A172 (cell line): Measurements from ENCODE around the gene SACS. TPM values are rescaled to one million over a fixed set of nuclear protein-coding genes. Genes with fewer than 3 reads are reported as not detected.
"Not testable (repeated sequence)": the region's sequence is repeated elsewhere in the genome, so short reads cannot be mapped to it uniquely, and the experiment has no call there.

Source experiments
- DNase-seq: peaks from one replicate; pipeline ENCODE4 v3.0.0-alpha.2; 2015; ENCODE audit warnings: low spot score
- total RNA-seq: library from RNA; depleted of rRNA; stranded (reverse); fragments of >200 nt; shearing (Covaris generic); gene quantifications from 2 replicates; pipeline ENCODE4 v1.2.3, GENCODE V29; 2014

SACS gene
- total RNA-seq, 1 experiment from 2014 or later = 49.7 TPM

DNA sequence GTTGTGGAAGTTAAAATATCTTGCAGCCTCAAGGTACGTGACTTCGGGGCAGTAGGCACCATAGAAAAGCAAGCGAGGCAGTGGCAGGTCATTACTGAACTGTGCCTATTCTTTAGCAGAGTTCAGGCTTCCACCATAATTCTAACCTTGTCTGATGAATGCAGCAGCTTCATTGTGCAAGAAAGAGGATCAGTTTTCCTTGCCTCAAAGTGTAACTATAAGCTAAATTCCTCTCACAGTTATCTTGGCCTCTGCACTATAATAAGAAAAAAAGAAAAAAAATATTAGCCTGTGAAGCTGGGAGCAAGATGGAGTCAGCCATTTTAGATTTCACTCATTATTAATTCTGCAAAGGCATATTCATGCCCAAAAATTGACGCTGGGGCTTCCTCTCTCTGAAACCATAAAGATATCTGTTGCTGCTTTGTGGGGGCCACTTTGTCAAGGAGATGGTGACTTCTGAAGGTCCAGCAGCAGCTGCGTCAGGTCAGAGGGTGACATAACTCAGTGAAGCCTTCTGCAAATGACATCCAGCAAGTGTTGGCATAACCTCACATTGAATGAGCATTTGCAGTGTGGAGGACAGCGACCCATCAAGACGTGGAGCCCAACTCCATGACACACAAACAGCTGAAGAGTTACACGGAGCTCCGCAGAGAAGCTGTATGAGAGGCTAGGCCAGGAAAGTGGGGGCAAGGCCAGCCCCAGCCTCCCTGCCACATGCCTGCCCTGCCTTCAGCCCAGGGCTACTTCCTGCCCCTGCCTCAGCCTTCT lies 23.1 kb upstream of the SACS start:
- no peak for DNase-seq

DNA sequence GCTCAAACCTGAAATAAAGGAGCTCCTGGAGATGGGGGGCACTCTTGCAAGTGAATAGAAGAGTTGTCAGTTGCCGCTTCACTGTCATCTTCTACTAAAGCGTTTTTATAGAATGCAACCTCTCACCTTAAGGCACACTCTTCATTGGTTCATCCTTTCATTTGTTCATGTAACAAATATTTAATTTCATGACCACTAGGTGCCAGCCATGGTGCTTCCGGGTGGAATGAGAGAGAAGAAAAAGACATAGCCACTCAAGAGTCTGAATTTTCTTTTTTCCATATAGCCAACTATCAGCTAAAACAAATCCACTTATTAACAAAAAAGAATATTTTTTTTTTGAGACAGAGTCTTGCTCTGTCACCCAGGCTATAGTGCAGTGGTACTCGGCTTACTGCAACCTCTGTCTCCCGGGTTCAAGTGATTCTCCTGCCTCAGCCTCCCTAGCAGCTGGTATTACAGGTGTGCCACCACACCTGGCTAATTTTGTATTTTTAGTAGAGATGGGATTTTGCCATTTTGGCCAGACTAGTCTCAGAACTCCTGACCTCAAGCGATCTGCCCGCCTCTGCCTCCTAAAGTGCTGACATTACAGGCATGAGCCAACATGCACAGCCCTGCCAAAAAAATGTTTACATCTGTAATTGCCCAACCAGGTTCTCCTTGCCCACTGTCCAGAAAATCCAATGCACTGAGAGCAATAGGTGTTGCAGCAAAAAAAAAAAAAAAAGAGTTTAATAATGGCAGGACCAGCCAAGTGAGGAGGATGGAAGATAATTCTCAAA lies 22.1 kb upstream of the SACS start:
- DNase-seq = no peak

DNA sequence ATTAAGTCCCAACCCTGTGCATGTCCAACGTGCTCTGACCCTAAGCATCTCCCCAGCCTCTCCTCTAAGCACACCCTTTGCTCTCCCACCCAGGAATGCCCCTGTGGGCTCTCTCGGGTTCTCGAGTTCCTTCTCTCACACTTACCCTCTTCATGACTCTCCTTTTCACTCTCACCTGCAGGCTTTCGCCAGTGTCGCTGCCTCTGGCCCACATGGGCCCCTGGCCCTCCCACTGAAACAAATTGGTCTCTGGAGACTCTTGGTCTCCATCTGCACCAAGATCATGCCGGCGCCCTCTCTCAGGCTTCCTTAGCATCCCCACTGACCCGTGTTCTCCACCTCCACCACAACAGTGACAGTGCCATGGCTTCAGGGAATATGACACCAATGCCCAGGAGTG lies 19.6 kb upstream of the SACS start:
- no peak for DNase-seq

DNA sequence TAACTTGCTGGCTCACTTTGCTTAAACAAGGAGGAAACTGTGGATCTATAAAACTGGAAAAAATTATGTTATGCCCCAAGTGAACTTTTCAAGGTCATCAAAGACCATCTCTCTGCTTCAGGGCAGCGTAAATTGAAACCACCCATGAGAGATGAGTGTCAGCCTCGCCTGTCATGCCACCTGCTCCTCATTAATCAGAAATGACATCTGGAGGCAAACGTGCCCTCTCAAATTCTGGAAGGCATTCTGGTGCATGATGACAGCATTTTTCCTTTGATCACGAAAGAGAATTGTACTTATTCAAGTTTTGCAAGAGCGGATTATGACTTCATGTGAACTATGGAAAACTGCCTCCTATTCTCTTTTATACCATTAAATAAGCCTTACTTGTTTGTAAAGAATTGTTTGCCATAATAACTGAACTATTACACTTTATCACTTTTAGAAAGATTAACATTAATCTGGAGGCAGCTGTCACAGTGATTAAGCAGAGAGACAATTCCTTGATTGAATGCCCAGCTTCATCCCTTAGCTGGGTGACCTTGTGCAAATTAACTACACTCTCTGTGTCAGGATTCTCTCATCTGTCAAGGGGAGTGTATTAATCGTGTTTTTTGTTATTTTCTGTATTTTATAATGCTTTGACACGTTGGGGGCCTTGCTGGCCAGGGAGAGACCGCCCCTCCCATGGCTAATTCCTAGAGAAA lies 17.0 kb upstream of the SACS start:
- no peak for DNase-seq

DNA sequence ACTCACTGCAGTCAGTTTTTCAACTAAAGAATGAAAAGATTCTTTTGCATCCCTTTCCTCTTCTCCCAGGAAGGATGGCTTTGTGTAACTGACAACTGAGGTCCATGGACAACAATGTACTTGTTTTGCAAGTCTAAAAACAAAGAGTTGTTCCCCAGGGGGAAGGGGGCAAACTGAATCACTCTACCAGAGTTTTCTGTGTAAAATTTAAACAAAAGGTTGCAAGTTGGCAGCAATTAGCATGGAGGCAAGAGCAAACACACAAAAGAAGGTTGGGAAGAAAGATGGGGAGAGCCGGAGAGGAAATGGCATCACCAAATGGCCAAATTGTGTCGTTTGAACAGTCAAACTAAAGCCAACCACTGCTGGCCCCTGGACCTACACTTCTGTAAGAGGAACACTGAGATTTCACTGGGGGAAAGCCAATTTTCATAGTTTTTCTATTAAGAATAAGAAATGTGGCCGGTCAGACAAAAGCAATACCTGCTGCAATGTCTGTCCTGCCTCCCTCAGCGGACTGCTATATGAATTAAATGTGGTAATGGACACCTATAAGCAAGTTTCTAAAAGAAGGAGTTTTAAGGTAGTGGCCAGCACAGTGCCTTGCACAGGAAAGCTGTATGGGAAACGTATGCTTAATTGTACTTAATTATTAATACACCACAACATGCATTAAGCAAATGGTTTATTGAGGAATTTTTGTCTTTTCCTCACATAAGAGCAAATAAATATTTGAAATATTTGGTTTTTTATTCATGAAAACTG lies 16.1 kb upstream of the SACS start:
- no peak for DNase-seq

DNA sequence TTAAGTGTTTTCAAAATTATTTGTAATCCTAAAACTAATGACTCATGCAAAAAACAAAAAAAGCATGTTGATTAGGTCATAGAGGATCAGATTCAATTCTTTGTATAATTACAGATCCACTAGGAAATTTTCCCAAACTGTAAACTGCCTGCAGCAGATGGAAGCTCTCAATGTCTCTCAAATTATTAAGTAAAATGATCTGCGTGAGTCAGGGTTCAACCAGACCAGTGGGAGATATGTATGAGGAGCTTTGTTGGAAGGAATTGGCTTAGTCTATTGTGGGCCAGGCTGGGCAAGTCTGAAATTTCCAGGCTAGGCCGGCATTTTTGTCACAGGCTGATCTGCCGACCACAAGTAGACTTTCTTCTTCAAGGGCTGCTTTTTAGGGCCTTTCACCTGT lies 14.4 kb upstream of the SACS start:
- DNase-seq = no peak

DNA sequence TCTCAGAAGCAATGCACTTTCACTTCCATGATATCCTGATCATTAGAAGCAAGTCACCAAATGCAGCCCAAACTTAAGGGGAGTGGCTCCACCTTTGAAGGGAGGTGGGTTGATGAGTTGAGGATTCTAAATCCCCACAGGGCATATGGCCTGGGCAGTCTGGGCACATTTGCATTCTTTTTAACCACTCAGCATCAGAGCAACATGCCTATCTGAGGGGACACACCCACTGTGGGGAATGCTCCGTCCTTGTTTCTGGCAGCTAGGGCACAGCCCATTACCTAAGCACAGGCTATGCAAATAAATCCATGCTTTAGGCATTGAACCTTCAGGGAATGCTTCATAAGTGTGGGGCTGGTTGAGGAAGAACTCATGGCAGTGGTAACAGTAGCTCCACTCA lies 12.3 kb upstream of the SACS start:
- DNase-seq = no peak

DNA sequence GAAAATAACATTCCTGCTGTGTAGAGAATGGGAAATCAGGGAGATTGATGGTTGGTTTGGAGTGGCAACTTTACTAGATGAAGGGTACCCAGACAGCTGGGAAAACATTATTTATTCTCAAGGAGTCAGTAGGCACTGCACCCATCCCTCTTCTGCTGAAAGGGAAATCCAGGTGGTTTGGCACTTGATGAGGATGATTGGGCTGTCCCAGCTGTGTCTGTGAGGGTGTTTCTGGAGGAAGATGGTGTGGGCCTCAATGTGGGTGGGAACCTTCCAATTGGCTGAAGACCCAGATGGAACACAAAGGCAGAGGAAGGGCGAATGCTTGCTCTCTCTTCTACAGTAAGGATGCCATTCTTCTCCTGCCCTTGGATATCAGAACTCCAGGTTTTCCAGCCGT lies 10.4 kb upstream of the SACS start:
- DNase-seq = no peak

DNA sequence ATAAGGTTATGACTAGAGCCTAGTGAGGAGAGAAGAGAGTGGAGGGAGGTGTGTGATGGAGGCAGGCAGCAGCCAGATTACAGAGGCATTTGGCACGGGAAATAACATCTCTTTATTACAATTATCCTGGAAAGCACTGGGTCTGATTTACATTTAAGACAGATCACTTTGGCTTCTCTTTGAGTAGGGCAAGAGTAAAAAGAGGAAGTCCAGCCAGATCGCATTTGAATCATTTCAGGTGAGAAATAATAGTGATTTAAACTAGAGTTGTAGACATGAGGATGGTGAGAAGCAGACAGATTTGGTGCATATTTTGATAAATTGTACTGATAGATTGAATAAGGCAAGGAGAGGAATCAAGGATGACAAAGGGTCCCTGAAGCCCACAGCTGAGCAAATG lies 9.6 kb upstream of the SACS start:
- DNase-seq = no peak

DNA sequence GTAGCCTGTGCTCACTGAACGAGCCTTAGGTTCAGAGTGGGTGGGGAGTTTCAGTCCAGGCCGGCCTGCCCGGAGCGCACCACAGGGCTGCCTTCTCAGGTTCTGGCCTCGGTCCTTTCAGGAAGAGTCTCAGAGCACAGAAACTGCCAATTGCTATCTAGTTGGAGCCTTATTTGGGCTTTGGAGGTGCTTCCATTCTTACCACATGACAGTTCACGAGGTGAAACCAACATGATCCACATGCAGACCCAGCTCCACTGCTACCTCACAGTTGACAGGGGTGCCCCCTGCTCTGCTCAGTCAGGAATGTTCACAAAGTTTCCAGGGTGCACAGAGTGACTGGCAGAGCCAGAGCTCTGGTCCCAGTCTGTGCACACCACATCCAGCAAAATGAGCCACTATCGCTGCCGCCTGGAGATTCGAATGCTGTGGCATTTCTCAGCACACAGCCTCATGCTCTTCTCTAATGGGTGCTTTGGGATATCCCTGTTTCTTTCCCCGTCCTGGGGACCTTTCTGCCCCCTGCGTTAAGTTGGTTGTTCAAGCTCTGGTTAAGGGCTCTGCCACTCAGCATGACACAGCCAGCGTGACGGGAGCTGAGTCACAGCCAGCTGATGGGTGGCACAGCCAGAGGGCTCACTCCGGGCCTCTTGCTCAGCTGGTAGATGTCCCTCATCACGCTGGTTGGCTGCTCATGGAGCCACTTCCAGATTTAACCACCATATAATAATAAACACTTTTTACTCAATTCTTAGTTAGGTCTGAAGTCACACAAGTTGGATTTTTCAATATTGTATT lies 7.5 kb upstream of the SACS start:
- peak; percentile 73 for DNase-seq

DNA sequence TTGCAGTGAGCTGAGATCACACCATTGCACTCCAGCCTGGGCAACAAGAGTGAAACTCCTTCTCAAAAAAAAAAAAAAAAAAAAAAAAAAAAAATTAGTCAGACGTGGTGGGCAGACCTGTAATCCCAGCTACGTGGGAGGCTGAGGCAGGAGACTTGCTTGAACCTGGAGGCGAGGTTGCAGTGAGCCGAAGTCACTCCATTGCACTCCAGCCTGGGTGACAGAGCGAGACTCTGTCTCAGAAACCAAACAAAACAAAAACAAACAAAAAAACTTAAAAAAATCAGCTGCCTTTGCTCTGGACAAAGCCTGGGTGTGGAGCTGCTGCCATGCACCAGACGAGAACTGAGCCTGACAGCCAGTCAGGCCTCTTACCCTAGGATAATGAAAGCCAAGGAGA lies 6.8 kb upstream of the SACS start:
- DNase-seq = not testable (repeated sequence)

DNA sequence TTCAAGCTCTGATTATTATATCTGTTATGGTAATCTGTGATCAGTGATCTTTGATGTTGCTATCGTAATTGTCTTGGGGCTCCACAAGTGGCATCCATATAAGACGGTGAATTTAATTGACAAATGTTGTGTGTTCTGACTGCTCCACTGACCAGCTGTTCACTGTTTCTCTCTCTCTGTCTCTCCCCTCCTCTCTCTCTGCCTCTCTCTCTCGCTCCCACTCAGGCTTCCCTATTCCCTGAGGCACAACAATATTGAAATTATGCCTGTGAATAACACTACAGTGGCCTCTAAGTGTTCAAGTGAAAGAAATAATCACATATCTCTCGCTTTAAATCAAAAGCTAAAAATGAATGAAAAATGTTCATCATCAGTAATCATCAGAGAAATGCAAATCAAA lies 4.4 kb upstream of the SACS start:
- DNase-seq = no peak

DNA sequence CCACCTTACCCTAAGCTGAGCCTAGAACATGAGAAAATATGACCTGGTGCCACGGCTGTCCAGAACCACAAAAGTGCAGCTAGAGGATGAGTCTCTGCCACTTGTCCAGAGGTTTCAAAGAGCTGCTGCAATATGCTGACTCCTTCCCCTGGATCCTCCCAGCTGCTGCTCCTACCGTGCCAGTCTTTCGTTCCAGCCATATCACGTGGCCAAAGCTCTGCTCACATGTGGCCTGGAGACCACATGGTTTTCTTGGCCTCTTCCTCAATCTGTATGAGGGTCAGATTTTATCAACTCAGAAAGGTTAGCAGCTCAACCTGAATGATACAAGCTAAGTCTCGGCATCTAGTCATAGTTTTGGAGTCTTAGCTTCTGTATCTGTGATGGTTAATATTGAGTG lies 3.2 kb upstream of the SACS start:
- DNase-seq = no peak

DNA sequence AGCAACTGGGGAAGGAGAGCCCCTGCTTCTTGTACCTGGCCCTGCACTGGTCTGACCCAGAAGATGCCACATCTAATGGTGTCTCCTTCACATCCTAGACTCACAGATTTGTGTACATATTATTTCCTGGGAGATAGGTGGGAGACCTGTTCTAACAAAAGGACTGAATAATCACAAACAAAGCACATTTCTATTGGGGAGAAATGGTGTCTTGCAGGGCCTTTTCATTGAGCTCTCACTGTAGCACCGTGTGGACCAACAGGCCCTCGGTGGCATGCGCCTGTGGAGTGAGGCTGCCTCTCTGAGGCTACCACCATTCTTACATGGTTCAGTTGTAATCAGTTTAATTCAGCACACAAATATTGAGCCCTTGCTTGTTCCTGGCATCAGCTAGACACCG lies 989 bp upstream of the SACS start:
- DNase-seq = no peak

DNA sequence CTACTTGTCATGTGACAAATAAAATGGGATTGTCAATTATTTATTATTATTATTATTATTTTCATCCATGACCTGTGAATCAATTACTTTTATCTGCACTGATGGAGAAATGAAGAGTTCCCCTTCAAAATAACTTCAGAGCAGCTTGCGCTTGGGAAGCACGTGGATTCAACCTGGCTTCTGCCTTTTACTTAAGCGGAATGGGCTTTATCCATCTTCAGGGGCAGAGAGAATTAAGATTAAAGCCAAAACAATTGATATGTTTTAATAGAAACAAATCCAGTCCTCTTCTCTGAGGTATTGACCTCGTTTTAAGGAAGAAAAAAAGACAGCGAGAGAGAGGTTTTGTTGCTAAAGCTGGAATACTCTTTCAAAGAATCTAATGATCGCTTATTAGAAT lies 876 bp downstream of the SACS start:
- DNase-seq = no peak

DNA sequence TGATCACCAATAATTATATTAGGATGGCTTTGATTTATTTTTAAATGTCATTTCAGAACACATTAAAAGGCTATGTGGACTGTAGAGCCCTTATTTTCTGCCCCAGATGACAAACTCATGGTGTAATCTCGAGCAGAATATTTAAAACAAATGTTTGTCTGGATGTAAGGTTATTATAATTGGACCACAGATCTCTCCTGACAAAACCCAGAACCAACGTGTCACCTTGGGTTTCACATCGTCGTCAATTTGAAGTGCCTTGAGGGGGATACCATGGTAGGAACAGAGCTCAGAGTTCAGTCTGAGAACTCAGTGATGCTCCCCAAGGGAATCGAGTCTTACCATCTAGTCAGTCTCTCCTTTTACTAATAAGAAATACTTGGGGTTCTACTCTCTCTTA lies 2.8 kb downstream of the SACS start:
- no peak for DNase-seq

DNA sequence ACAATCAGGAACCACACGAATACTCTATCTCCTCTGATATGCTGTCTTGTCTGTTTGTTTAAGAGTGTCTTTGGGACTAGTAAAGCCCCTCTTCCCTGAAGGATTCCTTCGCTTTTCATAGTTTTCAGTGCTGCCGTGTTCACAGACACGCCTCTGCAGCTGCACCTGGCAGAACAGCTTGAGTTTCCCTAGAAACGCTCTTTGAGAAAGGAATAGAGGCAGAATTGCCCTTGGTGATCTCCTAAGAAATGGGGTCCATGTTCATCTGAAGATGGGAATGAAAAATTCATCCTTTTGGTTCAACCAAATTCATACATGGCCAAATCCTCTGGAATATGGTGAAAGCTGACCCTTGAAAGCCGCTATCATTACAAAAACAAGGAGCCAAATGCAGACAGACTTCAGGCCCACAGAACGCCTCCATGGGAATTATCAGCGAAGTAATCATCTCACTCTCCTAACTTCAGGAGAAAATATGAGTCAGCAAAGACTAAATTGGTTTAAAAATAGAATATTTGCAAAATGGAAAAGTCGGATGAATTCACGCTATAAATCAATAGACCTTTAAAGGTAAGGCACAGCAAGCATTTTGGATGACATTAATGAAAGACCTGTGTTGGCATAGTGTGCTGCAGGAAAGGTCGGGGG lies 5.5 kb downstream of the SACS start:
- DNase-seq = peak; percentile 24

DNA sequence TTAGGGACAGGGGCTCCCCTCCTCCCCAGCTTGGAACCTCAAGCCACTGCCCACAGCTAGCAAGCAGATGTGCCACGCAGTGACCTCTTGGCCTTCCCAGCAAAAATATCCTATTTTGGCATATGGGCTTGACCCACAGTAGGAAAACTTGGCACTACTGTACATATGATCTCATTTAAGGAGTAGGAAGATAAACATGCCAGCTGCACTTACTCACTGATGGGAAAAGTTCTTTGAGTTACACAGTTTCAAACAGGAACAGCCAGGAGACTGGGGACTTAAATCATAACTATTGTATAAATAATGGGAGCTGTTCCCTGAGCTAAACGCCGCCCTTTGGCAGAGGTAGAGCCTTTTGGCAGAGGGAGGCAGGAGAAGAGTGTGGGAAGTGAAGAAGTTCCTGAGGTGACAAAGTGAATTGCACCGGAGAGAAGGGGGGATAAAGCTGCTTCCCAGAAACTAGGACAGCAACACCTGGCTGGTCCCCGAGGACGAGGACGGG lies 6.1 kb downstream of the SACS start:
- DNase-seq = peak; percentile 91

DNA sequence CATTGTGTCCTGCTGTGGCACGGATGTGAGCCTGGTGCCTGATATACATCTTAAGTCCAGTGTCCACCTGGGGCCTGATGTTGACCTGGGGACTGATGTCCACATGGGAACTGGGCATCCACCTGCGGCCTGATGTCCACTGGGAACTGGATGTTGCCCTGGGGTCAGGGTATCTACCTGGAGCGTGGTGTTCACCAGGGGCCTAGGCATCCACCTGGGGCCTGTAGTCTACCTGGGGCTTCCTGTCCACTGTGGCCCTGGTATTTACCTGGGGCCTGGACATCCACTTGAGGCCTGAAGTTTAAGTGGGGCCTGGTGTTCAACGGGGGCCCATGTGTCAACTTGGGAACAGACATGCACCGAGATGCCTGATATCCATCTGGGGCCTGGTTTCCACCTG lies 11.9 kb downstream of the SACS start:
- DNase-seq = no peak
